Measurements from ENCODE around the gene ARHGEF6.

Gene ARHGEF6

DNA sequence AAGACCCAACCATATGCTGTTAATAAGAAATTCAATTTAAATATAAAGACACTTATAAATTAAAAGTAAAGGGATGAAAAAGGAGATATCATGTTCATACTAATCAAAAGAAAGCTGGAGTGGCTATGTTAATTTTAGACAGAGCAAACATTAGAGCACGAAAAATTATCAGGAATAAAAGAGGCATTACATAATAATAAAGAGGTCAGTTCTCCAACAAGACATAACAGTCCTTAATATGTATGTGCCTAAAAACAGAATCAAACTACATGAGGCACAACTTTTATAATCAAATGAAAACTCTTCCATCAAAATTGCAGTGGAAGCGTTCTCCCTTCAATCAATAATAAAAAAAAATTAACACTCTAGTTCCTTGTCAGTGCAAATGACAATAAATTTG lies 62.6 kb downstream of the ARHGEF6 start:
- ChIA-PET CTCF (interaction anchor here (0.6 to 1.0 kb wide), 2 partner anchors 11 to 207 kb away, joined by 3 read pairs; no protein-coding TSS in a partner anchor), POLR2A (no interaction called here)
- TF ChIP-seq, protein P1, sequence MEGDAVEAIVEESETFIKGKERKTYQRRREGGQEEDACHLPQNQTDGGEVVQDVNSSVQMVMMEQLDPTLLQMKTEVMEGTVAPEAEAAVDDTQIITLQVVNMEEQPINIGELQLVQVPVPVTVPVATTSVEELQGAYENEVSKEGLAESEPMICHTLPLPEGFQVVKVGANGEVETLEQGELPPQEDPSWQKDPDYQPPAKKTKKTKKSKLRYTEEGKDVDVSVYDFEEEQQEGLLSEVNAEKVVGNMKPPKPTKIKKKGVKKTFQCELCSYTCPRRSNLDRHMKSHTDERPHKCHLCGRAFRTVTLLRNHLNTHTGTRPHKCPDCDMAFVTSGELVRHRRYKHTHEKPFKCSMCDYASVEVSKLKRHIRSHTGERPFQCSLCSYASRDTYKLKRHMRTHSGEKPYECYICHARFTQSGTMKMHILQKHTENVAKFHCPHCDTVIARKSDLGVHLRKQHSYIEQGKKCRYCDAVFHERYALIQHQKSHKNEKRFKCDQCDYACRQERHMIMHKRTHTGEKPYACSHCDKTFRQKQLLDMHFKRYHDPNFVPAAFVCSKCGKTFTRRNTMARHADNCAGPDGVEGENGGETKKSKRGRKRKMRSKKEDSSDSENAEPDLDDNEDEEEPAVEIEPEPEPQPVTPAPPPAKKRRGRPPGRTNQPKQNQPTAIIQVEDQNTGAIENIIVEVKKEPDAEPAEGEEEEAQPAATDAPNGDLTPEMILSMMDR (IDR thresholded peaks at IDR 0.05; ENCODE audit: insufficient read depth, low read length, missing control alignments), result no peak

DNA sequence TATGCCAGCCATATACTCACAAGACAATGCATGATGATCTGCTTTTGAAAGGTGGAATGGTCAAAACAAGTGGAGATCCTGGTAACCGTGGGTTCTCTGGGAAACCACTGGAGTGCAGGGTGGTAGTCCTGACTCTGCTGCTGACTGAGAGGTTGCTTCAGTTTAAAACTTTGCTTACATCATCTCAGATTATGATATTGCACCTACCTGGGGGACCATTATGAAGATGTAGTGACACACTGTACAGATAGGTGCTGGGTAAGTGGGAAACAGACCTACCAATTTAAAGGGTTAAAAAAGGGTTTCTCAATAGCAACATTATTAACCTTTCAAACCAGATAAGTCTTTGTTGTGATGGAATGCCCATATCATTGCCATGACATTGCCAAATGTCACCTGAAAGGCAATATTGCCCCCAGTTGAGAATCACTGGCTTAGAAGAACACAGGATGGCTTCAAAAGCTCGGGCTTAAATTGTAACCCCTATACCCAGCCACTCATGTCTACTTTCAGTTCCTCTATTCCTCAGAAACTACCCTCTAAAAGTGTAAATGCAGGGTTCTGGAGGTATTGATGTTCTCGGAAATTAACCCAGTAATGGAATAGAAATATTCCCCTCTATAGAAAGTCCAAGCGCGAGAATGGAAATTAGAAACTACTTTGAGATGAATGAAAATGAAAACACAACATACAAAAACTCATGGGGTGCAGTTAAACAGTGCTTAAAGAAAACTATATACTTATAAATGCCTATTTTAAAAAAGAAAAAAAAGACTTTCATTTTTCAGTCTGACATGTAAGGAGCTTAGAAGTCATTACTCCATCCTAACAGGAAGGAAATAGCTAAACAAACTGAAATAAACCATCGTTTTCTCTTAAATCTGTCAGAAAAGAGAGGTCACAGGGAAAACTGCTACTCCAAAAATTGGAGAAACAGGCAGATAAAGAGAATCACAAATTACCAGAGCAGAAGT lies 65.8 kb downstream of the ARHGEF6 start:
- POLR2A ChIA-PET, result interaction anchor here (0.6 kb wide), 1 partner anchor 105 kb away, joined by 3 read pairs; no protein-coding TSS in a partner anchor
- no peak overlapping the region for H3K4me3 ChIP-seq (ENCODE audit: low read depth, low read length)
- CTCF ChIA-PET, result interaction anchor here (1.2 to 7.7 kb wide), 3 partner anchors 12 to 211 kb away, joined by 3 to 104 read pairs (median 4); no protein-coding TSS in a partner anchor
- DNase-seq (ENCODE audit: low read depth, low spot score), result no peak
- TF ChIP-seq, protein P1 (IDR thresholded peaks at IDR 0.05; ENCODE audit: insufficient read depth, low read length, missing control alignments), result no peak

More for the DNA sequence above, 62.6 kb downstream of the ARHGEF6 start:
- no peak for DNase-seq (ENCODE audit: low read depth, low spot score)
- H3K4me3 ChIP-seq (ENCODE audit: low read depth, low read length), result no peak overlapping the region

DNA sequence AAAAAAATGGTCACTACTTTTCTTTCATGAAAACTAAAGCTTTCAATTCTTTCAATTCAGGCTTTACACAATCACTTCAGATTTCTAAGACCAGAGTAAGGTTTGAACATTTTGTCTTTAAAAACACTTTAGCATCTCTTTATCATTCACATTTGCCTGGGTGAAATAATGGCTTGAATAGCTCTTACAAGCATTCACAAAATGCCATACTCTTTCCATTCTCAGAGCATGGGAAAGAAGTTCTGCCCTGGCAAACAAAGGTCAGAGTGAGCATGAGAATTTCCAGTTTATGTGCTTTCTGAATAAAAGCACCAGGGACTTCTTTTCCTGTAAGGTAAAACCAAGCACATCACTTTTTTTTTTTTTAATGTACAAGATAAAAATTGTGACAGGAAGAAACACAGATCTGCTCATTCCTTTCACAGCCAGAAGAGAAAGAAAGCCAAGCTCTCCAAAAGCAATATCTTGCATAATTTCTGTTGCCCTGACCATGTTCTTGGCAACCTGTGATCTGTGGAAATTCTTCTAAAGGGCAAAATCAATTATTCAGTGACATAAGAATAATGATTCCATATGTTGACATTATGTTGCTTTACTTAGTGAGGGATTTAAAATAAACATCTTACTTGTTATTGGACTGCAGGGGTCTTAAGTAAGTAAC lies 68.0 kb downstream of the ARHGEF6 start:
- no peak overlapping the region for H3K4me3 ChIP-seq (ENCODE audit: low read depth, low read length)
- DNase-seq (ENCODE audit: low read depth, low spot score), result no peak
- POLR2A ChIA-PET, result interaction anchor here (0.9 kb wide), 1 partner anchor 168 kb away, joined by 3 read pairs; the partner anchor contains the start of gene RBMX
- TF ChIP-seq, protein P1 (IDR thresholded peaks at IDR 0.05; ENCODE audit: insufficient read depth, low read length, missing control alignments), result no peak
- CTCF ChIA-PET, result interaction anchor here (1.1 to 7.7 kb wide), 3 partner anchors 13 to 213 kb away, joined by 3 to 104 read pairs (median 7); no protein-coding TSS in a partner anchor

DNA sequence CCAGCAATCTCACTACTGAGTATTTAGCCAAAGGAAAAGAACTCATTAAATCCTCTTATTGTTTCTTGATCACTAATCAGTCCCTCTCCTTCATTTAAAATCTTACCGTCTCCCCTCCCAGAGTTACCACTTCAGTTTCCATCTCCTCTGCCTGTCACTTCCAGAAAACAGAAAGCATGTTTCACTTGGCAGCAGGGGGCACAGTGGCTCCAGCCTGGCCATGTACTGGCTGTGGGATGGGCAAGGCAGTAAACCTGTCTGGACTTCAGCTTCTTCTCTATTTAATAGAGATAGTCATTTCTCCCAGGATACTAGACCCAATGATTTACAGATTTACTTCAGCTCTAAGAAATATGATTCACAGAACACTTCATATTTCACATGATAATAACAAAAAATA lies 69.6 kb downstream of the ARHGEF6 start:
- ChIA-PET CTCF (interaction anchor here (0.7 to 7.7 kb wide), 6 partner anchors 15 to 345 kb away, joined by 3 to 104 read pairs (median 4); no protein-coding TSS in a partner anchor), POLR2A (interaction anchor here (1.3 kb wide), 1 partner anchor 170 kb away, joined by 3 read pairs; the partner anchor contains the start of gene RBMX)
- no peak overlapping the region for H3K4me3 ChIP-seq (ENCODE audit: low read depth, low read length)
- DNase-seq (ENCODE audit: low read depth, low spot score), result no peak
- TF ChIP-seq, protein P1 (IDR thresholded peaks at IDR 0.05; ENCODE audit: insufficient read depth, low read length, missing control alignments), result peak; percentile 50

DNA sequence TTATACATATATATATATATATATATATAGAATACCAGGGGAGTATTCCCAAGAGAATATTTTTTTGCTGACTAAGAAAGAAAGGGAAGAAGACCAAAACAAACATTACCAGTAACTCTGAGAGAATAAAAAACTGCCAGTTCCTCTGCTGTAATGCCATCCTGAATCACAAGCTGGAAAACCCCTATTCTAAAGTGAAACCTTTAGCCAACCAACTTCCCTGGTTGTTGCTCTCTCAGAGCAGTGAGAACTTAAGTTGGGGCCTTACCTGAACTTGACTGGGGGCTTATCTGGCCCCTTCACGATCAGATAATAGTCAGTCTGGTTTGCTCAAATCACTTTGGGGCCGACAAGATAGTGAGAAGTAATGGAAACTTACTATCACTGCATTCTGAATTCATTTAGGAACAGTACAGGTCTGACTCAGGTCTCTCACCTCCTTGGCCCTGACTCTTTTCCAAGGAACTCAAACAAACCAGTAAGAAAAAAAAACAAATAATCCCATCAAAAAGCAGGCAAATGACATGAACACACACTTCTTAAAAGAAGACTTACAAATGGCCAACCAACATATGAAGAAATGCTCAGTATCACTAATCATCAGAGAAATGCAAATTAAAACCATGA lies 70.3 kb downstream of the ARHGEF6 start:
- no peak for DNase-seq (ENCODE audit: low read depth, low spot score)
- POLR2A ChIA-PET, result no interaction called here
- H3K4me3 ChIP-seq (ENCODE audit: low read depth, low read length), result no peak overlapping the region
- TF ChIP-seq, protein P1 (IDR thresholded peaks at IDR 0.05; ENCODE audit: insufficient read depth, low read length, missing control alignments), result no peak
- CTCF ChIA-PET, result interaction anchor here (0.7 to 7.7 kb wide), 4 partner anchors 15 to 215 kb away, joined by 3 to 104 read pairs (median 4); no protein-coding TSS in a partner anchor
